ENCODE data around the gene DCTPP1. TPM values are rescaled to one million over a fixed set of nuclear protein-coding genes. Genes with fewer than 3 reads are reported as not detected.
"Not testable (repeated sequence)": the region's sequence is repeated elsewhere in the genome, so short reads cannot be mapped to it uniquely, and the experiment has no call there.

The DCTPP1 gene
- total RNA-seq (2014; rRNA removed; shearing (Covaris generic)) = 80.0 and 88.5 TPM in 2 replicates

DNA sequence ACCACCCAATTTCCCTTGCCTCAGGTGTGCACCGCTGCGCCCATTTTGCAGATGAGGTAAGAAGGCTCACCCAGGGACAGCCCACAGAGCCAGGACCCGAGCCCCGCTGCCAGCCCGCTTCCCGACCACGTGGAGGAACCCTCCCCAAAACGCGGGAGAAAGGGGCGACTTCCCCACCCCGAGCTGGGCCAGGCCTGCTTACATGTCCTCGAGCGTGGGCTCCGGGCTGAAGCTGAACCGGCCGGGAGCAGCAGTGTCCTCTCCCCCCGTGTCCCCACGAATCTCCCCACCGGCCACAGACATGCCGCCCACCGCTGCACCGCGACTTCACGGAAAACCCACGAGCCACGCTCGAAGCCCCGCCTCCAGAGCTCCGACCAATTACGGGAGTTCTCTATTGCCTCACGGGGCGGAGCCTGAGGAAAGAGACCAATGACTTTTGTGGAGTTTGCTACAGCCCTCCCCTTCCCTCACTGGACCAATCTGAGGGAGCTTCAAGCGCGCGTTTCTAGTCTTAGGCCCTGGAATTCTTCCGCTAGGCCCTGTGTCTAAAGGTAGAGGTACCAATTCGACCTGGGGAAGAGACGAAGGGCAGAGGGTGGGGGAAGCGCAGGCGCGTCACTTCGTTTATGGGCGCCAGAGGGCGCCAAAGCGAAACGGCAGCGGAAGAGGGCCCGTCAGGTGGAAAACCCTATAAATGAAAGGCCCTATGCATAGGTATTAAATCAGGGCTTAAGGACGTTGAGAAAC is at the start of gene DCTPP1:
Gene DCTPP1 (minus strand): TSS at position 353 of the 750 bp plus-strand sequence. CDS start 50 bp downstream, at position 303.
- H3K4me1 ChIP-seq = 0 out of 2 replicates have a peak, but pooled peaks cover 5% of the 10 kb centered on the region
- H3K27ac ChIP-seq = peak within 1 kb of the TSS; percentile 56
- H3K27me3 ChIP-seq = no peaks in the 10 kb centered on the region
- peaks cover 21% of the 10 kb centered on the region for H3K36me3 ChIP-seq
- peak; percentile 98 to 100 for DNase-seq
- peak within 1 kb of the TSS; percentile 73 for H3K4me3 ChIP-seq
- no peaks in the 10 kb centered on the region for H3K9me3 ChIP-seq (replicated peaks)

DNA sequence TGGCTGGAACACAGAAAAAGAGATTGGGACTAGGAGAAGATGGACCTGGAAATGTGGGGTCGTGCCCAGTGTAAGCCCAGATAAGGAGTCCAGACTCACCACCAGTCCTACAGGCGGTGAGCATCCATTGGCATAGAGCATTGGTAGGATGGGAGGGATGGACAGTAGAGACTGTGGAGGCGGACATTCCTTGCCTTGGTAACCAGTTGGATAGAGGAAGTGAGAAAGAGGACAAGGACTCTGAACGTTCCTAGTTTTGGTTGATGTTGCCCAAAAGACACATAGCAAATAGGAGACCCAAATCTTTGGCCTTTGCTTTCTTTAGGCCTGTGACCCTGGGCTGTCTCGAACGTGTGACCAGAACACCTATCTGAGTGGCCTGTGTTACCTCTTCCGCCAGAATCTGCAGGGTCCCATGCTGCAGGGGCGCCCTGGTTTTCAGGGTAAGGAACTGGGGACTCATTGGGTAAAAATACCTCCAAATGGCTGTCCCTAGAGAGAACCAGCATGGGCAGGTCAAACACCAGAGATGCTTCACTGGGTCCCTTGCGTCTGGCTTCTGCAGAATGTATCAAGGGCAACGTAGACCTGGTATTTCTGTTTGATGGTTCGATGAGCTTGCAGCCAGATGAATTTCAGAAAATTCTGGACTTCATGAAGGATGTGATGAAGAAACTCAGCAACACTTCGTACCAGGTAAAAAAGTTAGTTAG is 49.1 kb upstream of the DCTPP1 start:
- Histone ChIP-seq H3K4me1 (no peaks in the 10 kb centered on the region), H3K27me3 (no peaks in the 10 kb centered on the region), H3K27ac (no peak overlapping the region), H3K9me3 (replicated peaks) (no peaks in the 10 kb centered on the region), H3K36me3 (no peaks in the 10 kb centered on the region), H3K4me3 (no peak overlapping the region)
- no peak for DNase-seq

- not testable (repeated sequence) for H3K9me3 ChIP-seq (replicated peaks); H3K27me3 ChIP-seq; H3K36me3 ChIP-seq; H3K4me3 ChIP-seq; DNase-seq; H3K4me1 ChIP-seq; H3K27ac ChIP-seq
Measured at GRCh38 chr16:30477773-30478172, 47.9 kb upstream of the DCTPP1 start.

GRCh38 chr16:30476991-30477390 is 47.2 kb upstream of the DCTPP1 start:
- no peaks in the 10 kb centered on the region for H3K4me1 ChIP-seq
- no peak overlapping the region for H3K27ac ChIP-seq
- H3K9me3 ChIP-seq (replicated peaks) = no peaks in the 10 kb centered on the region
- H3K36me3 ChIP-seq = no peaks in the 10 kb centered on the region
- DNase-seq = no peak
- no peaks in the 10 kb centered on the region; the same call in 1 of the 2 replicates for H3K27me3 ChIP-seq
- H3K4me3 ChIP-seq = no peak overlapping the region

DNA sequence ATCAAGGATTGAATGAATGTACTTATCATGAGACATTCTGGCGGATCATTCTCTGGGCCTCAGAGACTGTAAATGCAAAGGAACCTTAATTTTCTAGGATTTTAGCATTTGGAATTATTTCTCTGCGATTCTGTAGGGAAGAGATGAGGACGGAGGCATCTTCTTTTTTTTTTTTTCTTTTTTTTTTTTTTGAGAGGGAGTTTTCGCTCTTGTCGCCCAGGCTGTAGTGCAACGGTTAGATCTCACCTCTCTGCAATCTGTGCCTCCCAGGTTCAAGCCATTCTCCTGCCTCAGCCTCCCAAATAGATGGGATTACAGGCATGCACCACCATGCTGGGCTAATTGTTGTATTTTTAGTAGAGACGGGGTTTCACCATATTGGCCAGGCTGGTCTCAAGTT is 44.9 kb upstream of the DCTPP1 start:
- H3K9me3 ChIP-seq (replicated peaks) = no peaks in the 10 kb centered on the region
- DNase-seq = no peak

DNA sequence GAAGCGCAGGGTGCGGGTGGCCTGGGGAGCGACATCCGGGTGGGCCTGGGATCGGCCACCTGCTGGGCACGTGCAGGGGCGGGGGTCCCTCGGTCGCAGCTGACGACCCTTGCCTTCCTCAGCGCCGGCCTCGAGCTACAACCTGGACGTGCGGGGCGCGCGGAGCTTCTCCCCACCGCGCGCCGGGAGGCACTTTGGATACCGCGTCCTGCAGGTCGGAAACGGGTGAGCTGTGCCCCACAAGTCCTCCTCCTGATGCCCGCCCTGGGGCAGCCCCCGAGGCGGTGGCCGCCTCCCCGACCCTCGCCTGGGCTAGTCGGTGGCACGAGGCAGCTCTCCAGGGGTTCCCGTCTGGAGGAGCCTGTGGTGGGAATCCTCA is 44.2 kb upstream of the DCTPP1 start:
- H3K27me3 ChIP-seq = no peaks in the 10 kb centered on the region; the same call in 1 of the 2 replicates
- no peak for DNase-seq
- no peak overlapping the region for H3K4me3 ChIP-seq
- no peaks in the 10 kb centered on the region for H3K36me3 ChIP-seq
- no peak overlapping the region for H3K27ac ChIP-seq
- H3K9me3 ChIP-seq (replicated peaks) = no peaks in the 10 kb centered on the region
- H3K4me1 ChIP-seq = no peaks in the 10 kb centered on the region

More for the DNA sequence above, 44.9 kb upstream of the DCTPP1 start:
- Histone ChIP-seq H3K27me3 (no peaks in the 10 kb centered on the region; the same call in 1 of the 2 replicates), H3K27ac (no peak overlapping the region), H3K4me1 (no peaks in the 10 kb centered on the region), H3K36me3 (no peaks in the 10 kb centered on the region), H3K4me3 (no peak overlapping the region)

GRCh38 chr16:30473231-30474073 is 43.6 kb upstream of the DCTPP1 start:
- no peaks in the 10 kb centered on the region for H3K36me3 ChIP-seq
- H3K9me3 ChIP-seq (replicated peaks) = no peaks in the 10 kb centered on the region

DNA sequence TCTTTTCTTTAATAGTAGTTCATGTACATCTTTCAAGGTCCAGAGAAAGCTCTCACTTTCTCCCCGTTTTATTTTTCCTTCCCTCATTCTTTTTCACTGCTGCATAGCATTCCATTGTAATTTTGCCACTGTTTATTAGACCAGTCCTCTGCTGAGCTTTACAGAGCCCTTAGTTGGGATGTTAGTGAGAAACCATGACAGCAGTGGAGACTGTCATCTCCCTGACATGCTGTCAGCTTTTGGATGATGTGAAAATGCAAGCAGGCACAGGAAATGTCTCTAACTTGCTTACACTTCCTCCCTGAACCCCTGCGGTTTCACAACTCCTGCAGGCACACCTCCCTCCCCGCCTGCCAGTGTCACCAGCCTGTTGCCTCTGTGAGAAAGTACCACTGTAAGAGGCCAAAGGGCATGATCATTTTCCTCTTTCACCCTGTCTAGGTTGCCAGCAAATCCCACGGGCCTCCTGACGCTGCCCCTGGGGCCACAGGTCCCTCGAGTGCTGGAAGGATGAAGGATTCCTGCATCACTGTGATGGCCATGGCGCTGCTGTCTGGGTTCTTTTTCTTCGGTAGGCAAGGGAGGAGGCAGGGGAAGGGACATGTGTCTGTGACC is 42.6 kb upstream of the DCTPP1 start, which contains the start of gene ITGAL:
Gene ITGAL (plus strand): TSS at position 415 of the 615 bp plus-strand sequence. CDS start 96 bp downstream, at position 511.
- no peaks in the 10 kb centered on the region; the same call in 1 of the 2 replicates for H3K27me3 ChIP-seq
- DNase-seq = no peak
- no peaks in the 10 kb centered on the region for H3K9me3 ChIP-seq (replicated peaks)
- H3K36me3 ChIP-seq = no peaks in the 10 kb centered on the region
- H3K4me1 ChIP-seq = no peaks in the 10 kb centered on the region
- H3K4me3 ChIP-seq = no peak within 1 kb of the TSS
- no peak within 1 kb of the TSS for H3K27ac ChIP-seq

More at GRCh38 chr16:30473231-30474073, 43.6 kb upstream of the DCTPP1 start:
- Histone ChIP-seq H3K4me1 (no peaks in the 10 kb centered on the region), H3K27ac (no peak overlapping the region), H3K27me3 (no peaks in the 10 kb centered on the region; the same call in 1 of the 2 replicates), H3K4me3 (no peak overlapping the region)
- no peak for DNase-seq

GRCh38 chr16:30470632-30470995 is 40.8 kb upstream of the DCTPP1 start:
- no peak overlapping the region for H3K27ac ChIP-seq
- H3K36me3 ChIP-seq = no peaks in the 10 kb centered on the region
- no peaks in the 10 kb centered on the region; the same call in 1 of the 2 replicates for H3K27me3 ChIP-seq
- no peaks in the 10 kb centered on the region for H3K4me1 ChIP-seq
- no peak overlapping the region for H3K4me3 ChIP-seq
- no peaks in the 10 kb centered on the region for H3K9me3 ChIP-seq (replicated peaks)
- no peak for DNase-seq

DNA sequence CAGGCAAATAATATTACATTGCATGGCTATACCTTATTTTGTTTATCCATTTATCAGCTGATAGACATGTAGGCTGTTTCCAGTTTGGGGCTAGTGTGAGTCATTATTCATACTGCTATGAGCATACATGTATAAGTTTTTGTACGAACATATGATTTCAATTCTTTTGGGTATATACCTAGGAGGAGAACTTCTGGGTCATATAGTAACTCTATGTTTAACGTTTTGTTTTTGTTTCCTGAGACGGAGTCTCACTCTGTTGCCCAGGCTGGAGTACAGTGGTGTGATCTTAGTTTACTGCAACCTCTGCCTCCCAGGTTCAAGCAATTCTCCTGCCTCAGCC is 40.3 kb upstream of the DCTPP1 start:
- H3K9me3 ChIP-seq (replicated peaks) = no peaks in the 10 kb centered on the region
- no peaks in the 10 kb centered on the region for H3K36me3 ChIP-seq
- H3K27me3 ChIP-seq = no peaks in the 10 kb centered on the region; the same call in 1 of the 2 replicates
- H3K4me1 ChIP-seq = no peaks in the 10 kb centered on the region
- no peak overlapping the region for H3K27ac ChIP-seq
- DNase-seq = no peak
- no peak overlapping the region for H3K4me3 ChIP-seq

DNA sequence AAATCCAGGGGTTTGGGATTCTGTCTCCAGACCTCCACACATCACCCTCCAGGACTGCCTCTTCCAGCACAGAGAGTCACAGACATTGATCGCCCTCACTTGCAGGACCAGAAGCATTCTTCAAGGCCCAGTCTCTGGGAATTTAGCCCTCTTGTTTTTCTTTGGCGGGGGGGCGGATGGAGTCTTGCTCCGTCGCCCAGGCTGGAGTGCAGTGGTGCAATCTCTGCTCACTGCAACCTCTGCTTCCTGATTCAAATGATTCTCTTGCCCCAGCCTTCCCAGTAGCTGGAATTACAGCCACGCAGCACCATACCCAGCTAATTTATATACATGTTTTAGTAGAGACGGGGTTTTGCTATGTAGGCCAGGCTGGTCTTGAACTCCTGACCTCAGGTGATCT is 34.2 kb upstream of the DCTPP1 start:
- no peaks in the 10 kb centered on the region for H3K27me3 ChIP-seq
- no peak overlapping the region for H3K4me3 ChIP-seq
- DNase-seq = no peak

GRCh38 chr16:30461426-30461825 is 31.6 kb upstream of the DCTPP1 start:
- H3K36me3 ChIP-seq; H3K27ac ChIP-seq; H3K4me3 ChIP-seq; H3K27me3 ChIP-seq; H3K4me1 ChIP-seq; DNase-seq; H3K9me3 ChIP-seq (replicated peaks): not testable (repeated sequence)

More for the DNA sequence above, 34.2 kb upstream of the DCTPP1 start:
- H3K27ac ChIP-seq = no peak overlapping the region
- no peaks in the 10 kb centered on the region for H3K9me3 ChIP-seq (replicated peaks)
- no peaks in the 10 kb centered on the region for H3K36me3 ChIP-seq
- H3K4me1 ChIP-seq = no peaks in the 10 kb centered on the region

DNA sequence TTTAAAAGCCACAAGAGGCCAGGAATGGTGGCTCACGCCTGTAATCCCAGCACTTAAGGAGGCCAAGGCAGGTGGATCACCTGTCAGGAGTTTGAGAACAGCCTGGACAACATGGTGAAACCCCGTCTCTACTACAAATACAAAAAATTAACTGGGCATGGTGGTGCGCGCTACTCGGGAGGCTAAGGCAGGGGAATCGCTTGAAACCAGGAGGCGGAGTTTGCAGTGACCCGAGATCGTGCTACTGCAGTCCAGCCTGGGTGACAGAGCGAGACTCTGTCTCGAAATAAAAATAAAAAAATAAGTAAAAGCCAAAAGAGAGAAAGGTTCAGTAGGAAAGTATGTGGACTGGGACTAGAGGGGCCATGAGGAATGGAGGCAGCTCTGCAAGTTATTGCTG is 29.6 kb upstream of the DCTPP1 start:
- no peaks in the 10 kb centered on the region for H3K36me3 ChIP-seq
- no peak overlapping the region for H3K4me3 ChIP-seq
- no peak for DNase-seq
- H3K27me3 ChIP-seq = peaks cover 5% of the 10 kb centered on the region; the same call in 1 of the 2 replicates
- H3K27ac ChIP-seq = no peak overlapping the region
- H3K9me3 ChIP-seq (replicated peaks) = no peaks in the 10 kb centered on the region
- H3K4me1 ChIP-seq = no peaks in the 10 kb centered on the region
